ENCODE measurements around the gene SCGB1D1. TPM values are rescaled to one million over a fixed set of nuclear protein-coding genes. Genes with fewer than 3 reads are reported as not detected.

SCGB1D1 gene
- total and polyA plus RNA-seq, 10 of the 15 experiments (the other 5 are each of a cell fraction or from before 2014, with no cell fraction given): not detected

- TF ChIP-seq, protein P1, sequence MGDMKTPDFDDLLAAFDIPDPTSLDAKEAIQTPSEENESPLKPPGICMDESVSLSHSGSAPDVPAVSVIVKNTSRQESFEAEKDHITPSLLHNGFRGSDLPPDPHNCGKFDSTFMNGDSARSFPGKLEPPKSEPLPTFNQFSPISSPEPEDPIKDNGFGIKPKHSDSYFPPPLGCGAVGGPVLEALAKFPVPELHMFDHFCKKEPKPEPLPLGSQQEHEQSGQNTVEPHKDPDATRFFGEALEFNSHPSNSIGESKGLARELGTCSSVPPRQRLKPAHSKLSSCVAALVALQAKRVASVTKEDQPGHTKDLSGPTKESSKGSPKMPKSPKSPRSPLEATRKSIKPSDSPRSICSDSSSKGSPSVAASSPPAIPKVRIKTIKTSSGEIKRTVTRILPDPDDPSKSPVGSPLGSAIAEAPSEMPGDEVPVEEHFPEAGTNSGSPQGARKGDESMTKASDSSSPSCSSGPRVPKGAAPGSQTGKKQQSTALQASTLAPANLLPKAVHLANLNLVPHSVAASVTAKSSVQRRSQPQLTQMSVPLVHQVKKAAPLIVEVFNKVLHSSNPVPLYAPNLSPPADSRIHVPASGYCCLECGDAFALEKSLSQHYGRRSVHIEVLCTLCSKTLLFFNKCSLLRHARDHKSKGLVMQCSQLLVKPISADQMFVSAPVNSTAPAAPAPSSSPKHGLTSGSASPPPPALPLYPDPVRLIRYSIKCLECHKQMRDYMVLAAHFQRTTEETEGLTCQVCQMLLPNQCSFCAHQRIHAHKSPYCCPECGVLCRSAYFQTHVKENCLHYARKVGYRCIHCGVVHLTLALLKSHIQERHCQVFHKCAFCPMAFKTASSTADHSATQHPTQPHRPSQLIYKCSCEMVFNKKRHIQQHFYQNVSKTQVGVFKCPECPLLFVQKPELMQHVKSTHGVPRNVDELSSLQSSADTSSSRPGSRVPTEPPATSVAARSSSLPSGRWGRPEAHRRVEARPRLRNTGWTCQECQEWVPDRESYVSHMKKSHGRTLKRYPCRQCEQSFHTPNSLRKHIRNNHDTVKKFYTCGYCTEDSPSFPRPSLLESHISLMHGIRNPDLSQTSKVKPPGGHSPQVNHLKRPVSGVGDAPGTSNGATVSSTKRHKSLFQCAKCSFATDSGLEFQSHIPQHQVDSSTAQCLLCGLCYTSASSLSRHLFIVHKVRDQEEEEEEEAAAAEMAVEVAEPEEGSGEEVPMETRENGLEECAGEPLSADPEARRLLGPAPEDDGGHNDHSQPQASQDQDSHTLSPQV (IDR thresholded peaks at IDR 0.05): no peak
- TF ChIP-seq, protein P2, sequence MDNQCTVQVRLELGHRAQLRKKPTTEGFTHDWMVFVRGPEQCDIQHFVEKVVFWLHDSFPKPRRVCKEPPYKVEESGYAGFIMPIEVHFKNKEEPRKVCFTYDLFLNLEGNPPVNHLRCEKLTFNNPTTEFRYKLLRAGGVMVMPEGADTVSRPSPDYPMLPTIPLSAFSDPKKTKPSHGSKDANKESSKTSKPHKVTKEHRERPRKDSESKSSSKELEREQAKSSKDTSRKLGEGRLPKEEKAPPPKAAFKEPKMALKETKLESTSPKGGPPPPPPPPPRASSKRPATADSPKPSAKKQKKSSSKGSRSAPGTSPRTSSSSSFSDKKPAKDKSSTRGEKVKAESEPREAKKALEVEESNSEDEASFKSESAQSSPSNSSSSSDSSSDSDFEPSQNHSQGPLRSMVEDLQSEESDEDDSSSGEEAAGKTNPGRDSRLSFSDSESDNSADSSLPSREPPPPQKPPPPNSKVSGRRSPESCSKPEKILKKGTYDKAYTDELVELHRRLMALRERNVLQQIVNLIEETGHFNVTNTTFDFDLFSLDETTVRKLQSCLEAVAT (IDR thresholded peaks at IDR 0.05): no peak
- TF ChIP-seq KLF5 (IDR thresholded peaks at IDR 0.05; ENCODE audit: partially characterized antibody) (no peak), MEF2A (IDR thresholded peaks at IDR 0.05; ENCODE audit: insufficient read depth, low read depth, low read length) (no peak), SUPT20H (IDR thresholded peaks at IDR 0.05; ENCODE audit: borderline replicate concordance, control insufficient read depth, low read depth, low read length) (no peak), SMC3 (IDR thresholded peaks at IDR 0.05; ENCODE audit: borderline replicate concordance, low read length) (no peak), ZBTB33 (IDR thresholded peaks at IDR 0.05) (no peak)
Observed at GRCh38 chr11:62242021-62242420, 52.0 kb downstream of the SCGB1D1 start, which contains the start of gene SCGB1D2 (continued).

Other genes starting within 250 kb of the SCGB1D1 start
Only the 7 nearest of the 9 such genes appear.
- gene FTH1, start 222.6 kb upstream of the SCGB1D1 start, total RNA-seq (2014; rRNA removed): 320 and 399 TPM in 2 replicates
- 578 and 593 TPM in 2 replicates for gene FTH1, start 222.6 kb upstream of the SCGB1D1 start, total RNA-seq (2014; rRNA removed; fragmentation: Illumina TruSeq; extraction: Trizol)
- gene FTH1, start 222.6 kb upstream of the SCGB1D1 start, total RNA-seq (2021): 1,394 and 1,396 TPM in 2 replicates
- gene FTH1, start 222.6 kb upstream of the SCGB1D1 start, polyA plus RNA-seq (2011; rRNA removed): 264 and 289 TPM in 2 replicates
- 1,926 and 2,341 TPM in 2 replicates for gene FTH1, start 222.6 kb upstream of the SCGB1D1 start, polyA plus RNA-seq (2014; fragmentation: Illumina TruSeq; extraction: Trizol)
- 100 to 1,000 TPM; 295 to 816 TPM for gene FTH1, start 222.6 kb upstream of the SCGB1D1 start, polyA plus RNA-seq (2014; fragmentation: Nextera tagmentation; extraction: Ambion mirVana)
- gene FTH1, start 222.6 kb upstream of the SCGB1D1 start, polyA plus RNA-seq (2014; rRNA removed): 1,103 and 1,222 TPM in 2 replicates
- 1,000 to 10,000 TPM; 3,902 to 4,154 TPM for gene FTH1, start 222.6 kb upstream of the SCGB1D1 start, polyA plus RNA-seq (2016; fragmentation: Nextera tagmentation; extraction: Ambion mirVana)
- gene INCENP, start 66.2 kb upstream of the SCGB1D1 start, total RNA-seq (2014; rRNA removed): 47.3 and 55.6 TPM in 2 replicates
- 24.7 and 25.7 TPM in 2 replicates for gene INCENP, start 66.2 kb upstream of the SCGB1D1 start, total RNA-seq (2014; rRNA removed; fragmentation: Illumina TruSeq; extraction: Trizol)
- gene INCENP, start 66.2 kb upstream of the SCGB1D1 start, total RNA-seq (2021): 88.1 and 96.8 TPM in 2 replicates
- gene INCENP, start 66.2 kb upstream of the SCGB1D1 start, polyA plus RNA-seq (2011; rRNA removed): 17.1 and 32.3 TPM in 2 replicates
- 20.9 and 33.8 TPM in 2 replicates for gene INCENP, start 66.2 kb upstream of the SCGB1D1 start, polyA plus RNA-seq (2014; fragmentation: Illumina TruSeq; extraction: Trizol)
- 1 to 10 TPM; 1.4 to 3.7 TPM for gene INCENP, start 66.2 kb upstream of the SCGB1D1 start, polyA plus RNA-seq (2014; fragmentation: Nextera tagmentation; extraction: Ambion mirVana)
- 51.9 and 52.7 TPM in 2 replicates for gene INCENP, start 66.2 kb upstream of the SCGB1D1 start, polyA plus RNA-seq (2014; rRNA removed)
- gene INCENP, start 66.2 kb upstream of the SCGB1D1 start, polyA plus RNA-seq (2016; fragmentation: Nextera tagmentation; extraction: Ambion mirVana): 10 to 100 TPM; 16.3 to 19.5 TPM
- gene SCGB2A1, start 18.5 kb downstream of the SCGB1D1 start, total RNA-seq (2014; rRNA removed): not detected in 2 replicates
- not detected in 2 replicates for gene SCGB2A1, start 18.5 kb downstream of the SCGB1D1 start, total RNA-seq (2014; rRNA removed; fragmentation: Illumina TruSeq; extraction: Trizol)
- not detected in 2 replicates for gene SCGB2A1, start 18.5 kb downstream of the SCGB1D1 start, total RNA-seq (2021)
- not detected in 2 replicates for gene SCGB2A1, start 18.5 kb downstream of the SCGB1D1 start, polyA plus RNA-seq (2011; rRNA removed)
- gene SCGB2A1, start 18.5 kb downstream of the SCGB1D1 start, polyA plus RNA-seq (2014; fragmentation: Illumina TruSeq; extraction: Trizol): not detected in 2 replicates
- gene SCGB2A1, start 18.5 kb downstream of the SCGB1D1 start, polyA plus RNA-seq (2014; fragmentation: Nextera tagmentation; extraction: Ambion mirVana): not detected
- not detected in 2 replicates for gene SCGB2A1, start 18.5 kb downstream of the SCGB1D1 start, polyA plus RNA-seq (2014; rRNA removed)
- gene SCGB2A1, start 18.5 kb downstream of the SCGB1D1 start, polyA plus RNA-seq (2016; fragmentation: Nextera tagmentation; extraction: Ambion mirVana): not detected
- gene SCGB1D2, start 52.0 kb downstream of the SCGB1D1 start, total RNA-seq (2014; rRNA removed): not detected in 2 replicates
- gene SCGB1D2, start 52.0 kb downstream of the SCGB1D1 start, total RNA-seq (2014; rRNA removed; fragmentation: Illumina TruSeq; extraction: Trizol): not detected in 2 replicates
- not detected in 2 replicates for gene SCGB1D2, start 52.0 kb downstream of the SCGB1D1 start, total RNA-seq (2021)
- not detected in 2 replicates for gene SCGB1D2, start 52.0 kb downstream of the SCGB1D1 start, polyA plus RNA-seq (2011; rRNA removed)
- not detected in 2 replicates for gene SCGB1D2, start 52.0 kb downstream of the SCGB1D1 start, polyA plus RNA-seq (2014; fragmentation: Illumina TruSeq; extraction: Trizol)
- gene SCGB1D2, start 52.0 kb downstream of the SCGB1D1 start, polyA plus RNA-seq (2014; fragmentation: Nextera tagmentation; extraction: Ambion mirVana): not detected
- gene SCGB1D2, start 52.0 kb downstream of the SCGB1D1 start, polyA plus RNA-seq (2014; rRNA removed): not detected in 2 replicates
- gene SCGB1D2, start 52.0 kb downstream of the SCGB1D1 start, polyA plus RNA-seq (2016; fragmentation: Nextera tagmentation; extraction: Ambion mirVana): under 1 TPM in 1 of 2 experiments, not detected in 1; 0.48 TPM
- not detected in 2 replicates for gene SCGB2A2, start 79.9 kb downstream of the SCGB1D1 start, total RNA-seq (2014; rRNA removed)
- gene SCGB2A2, start 79.9 kb downstream of the SCGB1D1 start, total RNA-seq (2014; rRNA removed; fragmentation: Illumina TruSeq; extraction: Trizol): not detected in 2 replicates
- gene SCGB2A2, start 79.9 kb downstream of the SCGB1D1 start, total RNA-seq (2021): not detected in 2 replicates
- not detected in 2 replicates for gene SCGB2A2, start 79.9 kb downstream of the SCGB1D1 start, polyA plus RNA-seq (2011; rRNA removed)
- not detected in 2 replicates for gene SCGB2A2, start 79.9 kb downstream of the SCGB1D1 start, polyA plus RNA-seq (2014; fragmentation: Illumina TruSeq; extraction: Trizol)
- gene SCGB2A2, start 79.9 kb downstream of the SCGB1D1 start, polyA plus RNA-seq (2014; fragmentation: Nextera tagmentation; extraction: Ambion mirVana): not detected
- gene SCGB2A2, start 79.9 kb downstream of the SCGB1D1 start, polyA plus RNA-seq (2014; rRNA removed): not detected in 2 replicates
- not detected for gene SCGB2A2, start 79.9 kb downstream of the SCGB1D1 start, polyA plus RNA-seq (2016; fragmentation: Nextera tagmentation; extraction: Ambion mirVana)
- gene SCGB1D4, start 108.9 kb downstream of the SCGB1D1 start, total RNA-seq (2014; rRNA removed): not detected in 2 replicates
- gene SCGB1D4, start 108.9 kb downstream of the SCGB1D1 start, total RNA-seq (2014; rRNA removed; fragmentation: Illumina TruSeq; extraction: Trizol): not detected in 2 replicates
- gene SCGB1D4, start 108.9 kb downstream of the SCGB1D1 start, total RNA-seq (2021): not detected in 2 replicates
- not detected in 2 replicates for gene SCGB1D4, start 108.9 kb downstream of the SCGB1D1 start, polyA plus RNA-seq (2011; rRNA removed)
- not detected in 2 replicates for gene SCGB1D4, start 108.9 kb downstream of the SCGB1D1 start, polyA plus RNA-seq (2014; fragmentation: Illumina TruSeq; extraction: Trizol)
- gene SCGB1D4, start 108.9 kb downstream of the SCGB1D1 start, polyA plus RNA-seq (2014; fragmentation: Nextera tagmentation; extraction: Ambion mirVana): not detected
- not detected in 2 replicates for gene SCGB1D4, start 108.9 kb downstream of the SCGB1D1 start, polyA plus RNA-seq (2014; rRNA removed)
- not detected for gene SCGB1D4, start 108.9 kb downstream of the SCGB1D1 start, polyA plus RNA-seq (2016; fragmentation: Nextera tagmentation; extraction: Ambion mirVana)
- 4.9 and 5.8 TPM in 2 replicates for gene ASRGL1, start 147.2 kb downstream of the SCGB1D1 start, total RNA-seq (2014; rRNA removed)
- gene ASRGL1, start 147.2 kb downstream of the SCGB1D1 start, total RNA-seq (2014; rRNA removed; fragmentation: Illumina TruSeq; extraction: Trizol): 2.9 and 3.4 TPM in 2 replicates
- gene ASRGL1, start 147.2 kb downstream of the SCGB1D1 start, total RNA-seq (2021): 4.5 and 5.8 TPM in 2 replicates
- gene ASRGL1, start 147.2 kb downstream of the SCGB1D1 start, polyA plus RNA-seq (2011; rRNA removed): 23.3 and 24.5 TPM in 2 replicates
- 2.7 and 2.9 TPM in 2 replicates for gene ASRGL1, start 147.2 kb downstream of the SCGB1D1 start, polyA plus RNA-seq (2014; fragmentation: Illumina TruSeq; extraction: Trizol)
- gene ASRGL1, start 147.2 kb downstream of the SCGB1D1 start, polyA plus RNA-seq (2014; fragmentation: Nextera tagmentation; extraction: Ambion mirVana): 1 to 10 TPM in 1 of 2 experiments, under 1 TPM in 1; 0.97 to 1.9 TPM
- gene ASRGL1, start 147.2 kb downstream of the SCGB1D1 start, polyA plus RNA-seq (2014; rRNA removed): 3.9 and 5.7 TPM in 2 replicates
- 10 to 100 TPM; 10.5 to 12.4 TPM for gene ASRGL1, start 147.2 kb downstream of the SCGB1D1 start, polyA plus RNA-seq (2016; fragmentation: Nextera tagmentation; extraction: Ambion mirVana)

Measured in GM12878 (cell line).